Liver (tissue), 9 donors: ENCODE results near the gene CCR9. TPM values are rescaled to one million over a fixed set of nuclear protein-coding genes. Genes with fewer than 3 reads are reported as not detected.

Experiments used
- DNase-seq: peaks from one replicate; pipeline ENCODE4 v3.0.0-alpha.2; 2017; ENCODE audit warnings: low spot score
- H3K27ac ChIP-seq, 2 donors: one replicate each; pipeline ENCODE4 v1.7.0; 2013; ENCODE audit warnings: inconsistent platforms in 2 of 2, low read length in 2 of 2, control low read depth in 1 of 2, low read depth in 1 of 2, mild to moderate bottlenecking in 1 of 2
- H3K27me3 ChIP-seq, 4 donors: one replicate each; pipeline versions ENCODE4 v1.6.1 to v1.7.0; 2013; ENCODE audit warnings: low read length in 3 of 4, inconsistent platforms in 1 of 4, mild to moderate bottlenecking in 1 of 4, moderate library complexity in 1 of 4; ENCODE audit not compliant: control insufficient read depth in 4 of 4, insufficient read depth in 4 of 4
- H3K36me3 ChIP-seq, 4 donors: one replicate each; pipeline versions ENCODE4 v1.6.1 to v1.7.0; 2013; ENCODE audit warnings: low read length in 3 of 4, mild to moderate bottlenecking in 3 of 4, low read depth in 1 of 4, moderate library complexity in 1 of 4; ENCODE audit not compliant: control insufficient read depth in 4 of 4, insufficient read depth in 3 of 4
- H3K4me1 ChIP-seq, 4 donors: one replicate each; pipeline versions ENCODE4 v1.6.1 to v1.7.0; 2013; ENCODE audit warnings: low read length in 3 of 4, mild to moderate bottlenecking in 3 of 4, moderate library complexity in 1 of 4; ENCODE audit not compliant: control insufficient read depth in 4 of 4, insufficient read depth in 4 of 4
- H3K4me3 ChIP-seq, 3 donors: one replicate each; pipeline versions ENCODE4 v1.6.1 to v1.7.0; 2013; ENCODE audit warnings: low read length in 3 of 3, control low read depth in 1 of 3, low read depth in 1 of 3, mild to moderate bottlenecking in 1 of 3
- H3K9ac ChIP-seq, 2 donors: one replicate each; pipeline ENCODE4 v1.7.0; 2013; ENCODE audit warnings: low read length in 2 of 2, mild to moderate bottlenecking in 2 of 2, moderate library complexity in 2 of 2, control low read depth in 1 of 2, low read depth in 1 of 2
- H3K9me3 ChIP-seq, 4 donors: one replicate each; pipeline versions ENCODE4 v1.6.1 to v1.7.0; 2013; ENCODE audit warnings: low read length in 3 of 4; ENCODE audit not compliant: control insufficient read depth in 4 of 4
- EGR1 ChIP-seq, 2 donors: IDR thresholded peaks; 2 replicates each; pipeline ENCODE4 v1.6.1; 2016 to 2018; ENCODE audit warnings: antibody characterized with exemption in 2 of 2, low read depth in 2 of 2
- FOXA2 ChIP-seq: IDR thresholded peaks from 2 replicates; pipeline ENCODE4 v1.6.1; 2016; ENCODE audit warnings: antibody characterized with exemption
- HNF4A ChIP-seq, 2 donors: conservative IDR thresholded peaks; 2 replicates each; pipeline ENCODE4 v1.6.1; 2016; ENCODE audit warnings: antibody characterized with exemption in 2 of 2, mild to moderate bottlenecking in 2 of 2
- JUND ChIP-seq, 2 donors: IDR thresholded peaks; 2 replicates each; pipeline ENCODE4 v1.6.1; 2016; ENCODE audit warnings: antibody characterized with exemption in 2 of 2
- NR2F2 ChIP-seq: IDR thresholded peaks from 2 replicates; pipeline ENCODE4 v1.6.1; 2016; ENCODE audit warnings: antibody characterized with exemption
- RAD21 ChIP-seq, 2 donors: IDR thresholded peaks; 2 replicates each; pipeline ENCODE4 v1.6.1; 2016; ENCODE audit warnings: antibody characterized with exemption in 2 of 2, mild to moderate bottlenecking in 2 of 2
- RXRA ChIP-seq, 2 donors: IDR thresholded peaks; 2 replicates each; pipeline ENCODE4 v1.6.1; 2017 to 2018; ENCODE audit warnings: antibody characterized with exemption in 2 of 2, mild to moderate bottlenecking in 1 of 2
- SP1 ChIP-seq: IDR thresholded peaks from 2 replicates; pipeline ENCODE4 v1.6.1; 2018; ENCODE audit warnings: antibody characterized with exemption, mild to moderate bottlenecking
- WGBS: extraction: QIAGEN DNeasy Blood & Tissue Kit; methylation state at CpG from one replicate; pipeline ENCODE4 v1.1.7; 2013; 5-methylcytosine and 5-hydroxymethylcytosine counted together
- polyA plus RNA-seq, 2 donors: library from polyadenylated mRNA; stranded (reverse) in 1 of 2; unstranded in 1 of 2; fragments of 200-250 nt in 1 of 2; fragments of >200 nt in 1 of 2; fragmentation: Nextera tagmentation in 1 of 2; extraction: Ambion mirVana in 1 of 2; gene quantifications; one replicate each; pipeline versions ENCODE4 v1.2.1 to v1.2.3, GENCODE V29; 2013 to 2015
- total RNA-seq, 2 donors: library from RNA; depleted of rRNA; stranded (reverse); fragments of >200 nt; gene quantifications; one replicate each; pipeline ENCODE4 v1.2.3, GENCODE V29; 2014
- TF ChIP-seq, protein P1 (sequence below): fragments of 150-350 bp; IDR thresholded peaks from 2 replicates; pipeline ENCODE4 v1.5.1; 2017; ENCODE audit warnings: improper control_type of control experiment, low read depth, low read length; ENCODE audit not compliant: missing input control
- TF ChIP-seq, protein P2 (sequence below): IDR thresholded peaks from 2 replicates; pipeline ENCODE4 v1.6.1; 2016; ENCODE audit warnings: antibody characterized with exemption
- TF ChIP-seq, protein P3 (sequence below): IDR thresholded peaks from 2 replicates; pipeline ENCODE4 v1.6.1; 2016; ENCODE audit warnings: antibody characterized with exemption, mild to moderate bottlenecking
- TF ChIP-seq, protein P4 (sequence below): IDR thresholded peaks from 2 replicates; pipeline ENCODE4 v1.6.1; 2016; ENCODE audit warnings: antibody characterized with exemption
- TF ChIP-seq, protein P5 (sequence below): IDR thresholded peaks from 2 replicates; pipeline ENCODE4 v1.6.1; 2016; ENCODE audit warnings: antibody characterized with exemption
- donor health status: healthy.
- donor health status: healthy.
- donor health status: healthy.
- donor health status: healthy.
- donor health status: healthy.

The CCR9 gene
- total and polyA plus RNA-seq, 4 donors, result 0.28 TPM; not detected in 3

DNA sequence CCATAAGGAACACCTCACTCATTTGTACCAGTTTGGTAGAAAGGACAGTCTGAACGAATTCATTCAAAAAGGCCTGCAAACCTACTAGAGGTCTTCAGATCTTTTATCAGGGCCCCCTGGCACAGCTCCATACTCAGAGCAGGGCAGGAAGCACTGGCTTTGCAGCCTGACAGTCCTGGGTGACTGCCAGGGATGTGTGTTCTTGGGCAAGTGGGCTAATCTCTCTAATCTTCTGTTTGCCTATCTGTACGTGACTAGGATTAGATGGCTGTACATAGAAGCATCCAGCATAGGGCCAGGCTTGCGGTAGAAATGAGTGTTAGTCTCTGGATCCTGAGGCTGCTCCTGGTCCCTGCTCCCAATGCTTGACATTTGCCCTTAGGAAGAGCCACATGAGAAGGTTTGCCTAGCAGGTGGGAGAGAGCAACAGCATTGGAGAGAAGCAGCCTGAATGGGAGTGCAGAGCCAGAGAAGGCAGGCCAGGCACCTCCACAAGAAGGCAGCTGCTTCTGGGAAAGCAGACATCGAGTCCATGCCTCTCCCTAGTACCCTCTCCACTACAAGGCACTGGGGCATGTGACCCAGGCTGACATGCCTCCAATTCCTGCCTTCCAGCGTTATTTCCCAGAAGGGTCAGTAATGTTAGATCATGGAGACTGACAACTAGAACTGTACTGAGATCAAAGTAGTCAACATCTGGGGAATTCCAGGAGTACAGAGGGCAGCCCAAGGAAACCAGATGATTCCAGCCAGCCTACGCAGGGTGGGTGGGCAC, 55.9 kb downstream of the CCR9 start (continued):
- TF ChIP-seq, protein P1, sequence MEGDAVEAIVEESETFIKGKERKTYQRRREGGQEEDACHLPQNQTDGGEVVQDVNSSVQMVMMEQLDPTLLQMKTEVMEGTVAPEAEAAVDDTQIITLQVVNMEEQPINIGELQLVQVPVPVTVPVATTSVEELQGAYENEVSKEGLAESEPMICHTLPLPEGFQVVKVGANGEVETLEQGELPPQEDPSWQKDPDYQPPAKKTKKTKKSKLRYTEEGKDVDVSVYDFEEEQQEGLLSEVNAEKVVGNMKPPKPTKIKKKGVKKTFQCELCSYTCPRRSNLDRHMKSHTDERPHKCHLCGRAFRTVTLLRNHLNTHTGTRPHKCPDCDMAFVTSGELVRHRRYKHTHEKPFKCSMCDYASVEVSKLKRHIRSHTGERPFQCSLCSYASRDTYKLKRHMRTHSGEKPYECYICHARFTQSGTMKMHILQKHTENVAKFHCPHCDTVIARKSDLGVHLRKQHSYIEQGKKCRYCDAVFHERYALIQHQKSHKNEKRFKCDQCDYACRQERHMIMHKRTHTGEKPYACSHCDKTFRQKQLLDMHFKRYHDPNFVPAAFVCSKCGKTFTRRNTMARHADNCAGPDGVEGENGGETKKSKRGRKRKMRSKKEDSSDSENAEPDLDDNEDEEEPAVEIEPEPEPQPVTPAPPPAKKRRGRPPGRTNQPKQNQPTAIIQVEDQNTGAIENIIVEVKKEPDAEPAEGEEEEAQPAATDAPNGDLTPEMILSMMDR, result no peak
- TF ChIP-seq JUND (IDR thresholded peaks at IDR 0.05) (no peak), RAD21 (IDR thresholded peaks at IDR 0.05) (no peak), HNF4A (conservative IDR thresholded peaks at IDR 0.05) (no peak), NR2F2 (no peak)

DNA sequence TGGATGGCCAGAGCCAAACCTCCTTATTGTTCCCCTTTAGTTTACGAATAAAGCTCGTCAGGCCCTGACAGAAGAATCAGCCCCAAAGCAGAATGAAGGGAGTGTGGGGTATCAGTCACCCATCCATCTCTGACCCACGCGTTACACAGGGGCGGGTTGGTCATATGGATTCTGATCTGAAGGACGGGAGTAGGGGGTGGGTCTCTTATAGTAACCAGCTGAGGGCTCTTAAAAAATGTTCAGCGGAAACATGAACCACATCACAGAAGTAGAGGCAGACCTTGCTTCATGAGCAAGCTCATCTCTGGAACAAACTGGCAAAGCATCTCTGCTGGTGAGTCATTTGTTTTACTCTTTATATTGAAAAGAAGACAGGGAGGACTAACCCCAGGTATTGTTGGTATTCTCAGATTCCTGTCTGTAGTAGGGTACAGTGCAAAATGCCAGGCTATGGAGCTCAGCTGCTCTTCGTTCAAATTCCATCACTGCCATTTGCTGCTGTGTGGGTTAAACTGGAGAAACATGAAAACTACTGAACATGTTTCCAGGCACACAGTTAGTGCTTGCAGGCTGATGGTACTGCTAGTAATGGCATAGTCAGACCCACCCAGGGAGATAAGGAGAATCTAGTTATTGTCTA, 57.0 kb downstream of the CCR9 start, which contains the start of gene CXCR6:
CXCR6 (plus strand) TSS at position 258 of the 640 bp plus-strand sequence. CDS start 3,018 bp downstream, outside the sequence.
- TF ChIP-seq, protein P2, sequence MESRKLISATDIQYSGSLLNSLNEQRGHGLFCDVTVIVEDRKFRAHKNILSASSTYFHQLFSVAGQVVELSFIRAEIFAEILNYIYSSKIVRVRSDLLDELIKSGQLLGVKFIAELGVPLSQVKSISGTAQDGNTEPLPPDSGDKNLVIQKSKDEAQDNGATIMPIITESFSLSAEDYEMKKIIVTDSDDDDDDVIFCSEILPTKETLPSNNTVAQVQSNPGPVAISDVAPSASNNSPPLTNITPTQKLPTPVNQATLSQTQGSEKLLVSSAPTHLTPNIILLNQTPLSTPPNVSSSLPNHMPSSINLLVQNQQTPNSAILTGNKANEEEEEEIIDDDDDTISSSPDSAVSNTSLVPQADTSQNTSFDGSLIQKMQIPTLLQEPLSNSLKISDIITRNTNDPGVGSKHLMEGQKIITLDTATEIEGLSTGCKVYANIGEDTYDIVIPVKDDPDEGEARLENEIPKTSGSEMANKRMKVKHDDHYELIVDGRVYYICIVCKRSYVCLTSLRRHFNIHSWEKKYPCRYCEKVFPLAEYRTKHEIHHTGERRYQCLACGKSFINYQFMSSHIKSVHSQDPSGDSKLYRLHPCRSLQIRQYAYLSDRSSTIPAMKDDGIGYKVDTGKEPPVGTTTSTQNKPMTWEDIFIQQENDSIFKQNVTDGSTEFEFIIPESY, result no peak
- TF ChIP-seq EGR1 (IDR thresholded peaks at IDR 0.05; ENCODE audit: low read depth in 2 of 2) (no peak), NR2F2 (no peak), RAD21 (IDR thresholded peaks at IDR 0.05) (no peak), RXRA (IDR thresholded peaks at IDR 0.05) (no peak), SP1 (no peak), FOXA2 (no peak), JUND (IDR thresholded peaks at IDR 0.05) (no peak)
- TF ChIP-seq, protein P3, sequence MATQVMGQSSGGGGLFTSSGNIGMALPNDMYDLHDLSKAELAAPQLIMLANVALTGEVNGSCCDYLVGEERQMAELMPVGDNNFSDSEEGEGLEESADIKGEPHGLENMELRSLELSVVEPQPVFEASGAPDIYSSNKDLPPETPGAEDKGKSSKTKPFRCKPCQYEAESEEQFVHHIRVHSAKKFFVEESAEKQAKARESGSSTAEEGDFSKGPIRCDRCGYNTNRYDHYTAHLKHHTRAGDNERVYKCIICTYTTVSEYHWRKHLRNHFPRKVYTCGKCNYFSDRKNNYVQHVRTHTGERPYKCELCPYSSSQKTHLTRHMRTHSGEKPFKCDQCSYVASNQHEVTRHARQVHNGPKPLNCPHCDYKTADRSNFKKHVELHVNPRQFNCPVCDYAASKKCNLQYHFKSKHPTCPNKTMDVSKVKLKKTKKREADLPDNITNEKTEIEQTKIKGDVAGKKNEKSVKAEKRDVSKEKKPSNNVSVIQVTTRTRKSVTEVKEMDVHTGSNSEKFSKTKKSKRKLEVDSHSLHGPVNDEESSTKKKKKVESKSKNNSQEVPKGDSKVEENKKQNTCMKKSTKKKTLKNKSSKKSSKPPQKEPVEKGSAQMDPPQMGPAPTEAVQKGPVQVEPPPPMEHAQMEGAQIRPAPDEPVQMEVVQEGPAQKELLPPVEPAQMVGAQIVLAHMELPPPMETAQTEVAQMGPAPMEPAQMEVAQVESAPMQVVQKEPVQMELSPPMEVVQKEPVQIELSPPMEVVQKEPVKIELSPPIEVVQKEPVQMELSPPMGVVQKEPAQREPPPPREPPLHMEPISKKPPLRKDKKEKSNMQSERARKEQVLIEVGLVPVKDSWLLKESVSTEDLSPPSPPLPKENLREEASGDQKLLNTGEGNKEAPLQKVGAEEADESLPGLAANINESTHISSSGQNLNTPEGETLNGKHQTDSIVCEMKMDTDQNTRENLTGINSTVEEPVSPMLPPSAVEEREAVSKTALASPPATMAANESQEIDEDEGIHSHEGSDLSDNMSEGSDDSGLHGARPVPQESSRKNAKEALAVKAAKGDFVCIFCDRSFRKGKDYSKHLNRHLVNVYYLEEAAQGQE, result no peak
- TF ChIP-seq, protein P4, sequence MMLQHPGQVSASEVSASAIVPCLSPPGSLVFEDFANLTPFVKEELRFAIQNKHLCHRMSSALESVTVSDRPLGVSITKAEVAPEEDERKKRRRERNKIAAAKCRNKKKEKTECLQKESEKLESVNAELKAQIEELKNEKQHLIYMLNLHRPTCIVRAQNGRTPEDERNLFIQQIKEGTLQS, result no peak
- TF ChIP-seq, protein P5, sequence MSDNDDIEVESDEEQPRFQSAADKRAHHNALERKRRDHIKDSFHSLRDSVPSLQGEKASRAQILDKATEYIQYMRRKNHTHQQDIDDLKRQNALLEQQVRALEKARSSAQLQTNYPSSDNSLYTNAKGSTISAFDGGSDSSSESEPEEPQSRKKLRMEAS, result no peak
- no peak within 1 kb of the TSS for H3K9ac ChIP-seq
- H3K36me3 ChIP-seq, result peaks cover 0 to 23% (median 11%) of the 10 kb centered on the region in 4 donors
- no peak for DNase-seq
- no peaks in the 10 kb centered on the region for H3K4me1 ChIP-seq
- H3K27ac ChIP-seq, result no peak within 1 kb of the TSS
- H3K27me3 ChIP-seq, result no peaks in the 10 kb centered on the region
- H3K9me3 ChIP-seq, result no peaks in the 10 kb centered on the region
- H3K4me3 ChIP-seq, result no peak within 1 kb of the TSS
- WGBS, result 92% methylated on average over 8 of the region's 8 CpGs
